ENCODE results near the gene CENPH.
A peak's percentile ranks its signal among the peaks of the same experiment; 100 is the strongest.
"Not testable (repeated sequence)": the region's sequence is repeated elsewhere in the genome, so short reads cannot be mapped to it uniquely, and the experiment has no call there.

The CENPH gene

DNA sequence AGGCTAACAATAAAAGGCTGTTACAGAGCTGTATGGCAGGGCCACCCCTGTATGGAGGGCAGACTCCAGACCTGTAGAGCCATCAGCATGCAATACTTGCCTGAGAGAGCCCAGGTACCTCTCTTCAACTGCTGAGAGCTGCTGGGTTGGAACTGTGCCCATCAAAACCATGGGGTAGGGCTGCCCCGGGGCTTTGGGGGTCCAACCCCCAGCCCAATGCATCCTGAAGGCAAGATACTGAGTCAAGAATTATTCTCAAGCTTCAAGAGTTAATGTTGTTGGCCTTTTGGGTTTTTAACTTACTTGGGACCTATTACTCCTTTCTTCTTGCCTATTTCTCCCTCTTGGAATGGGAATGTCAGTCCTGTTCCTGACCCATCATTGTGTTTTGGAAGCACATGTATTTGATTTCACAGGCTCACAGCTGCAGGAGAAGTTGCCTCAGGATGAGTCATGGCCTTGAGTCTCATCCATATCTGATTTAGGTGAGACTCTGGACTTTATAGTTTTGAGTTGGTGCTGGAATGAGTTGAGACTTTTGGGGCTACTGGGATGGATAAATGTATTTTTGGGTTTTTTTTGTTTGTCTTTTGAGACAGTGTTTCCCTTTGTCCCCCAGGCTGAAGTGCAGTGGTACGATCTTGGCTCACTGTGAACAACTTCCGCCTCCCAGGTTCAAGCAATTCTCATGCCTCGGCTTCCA, 24.3 kb downstream of the CENPH start:
- H3K27ac ChIP-seq (replicated peaks) = no peak overlapping the region
- no peak overlapping the region for H3K4me3 ChIP-seq (replicated peaks; ENCODE audit: insufficient read depth, low read length)
- TF ChIP-seq GABPA (IDR thresholded peaks at IDR 0.05; ENCODE audit: low read depth) = no peak
- TF ChIP-seq, protein P1, sequence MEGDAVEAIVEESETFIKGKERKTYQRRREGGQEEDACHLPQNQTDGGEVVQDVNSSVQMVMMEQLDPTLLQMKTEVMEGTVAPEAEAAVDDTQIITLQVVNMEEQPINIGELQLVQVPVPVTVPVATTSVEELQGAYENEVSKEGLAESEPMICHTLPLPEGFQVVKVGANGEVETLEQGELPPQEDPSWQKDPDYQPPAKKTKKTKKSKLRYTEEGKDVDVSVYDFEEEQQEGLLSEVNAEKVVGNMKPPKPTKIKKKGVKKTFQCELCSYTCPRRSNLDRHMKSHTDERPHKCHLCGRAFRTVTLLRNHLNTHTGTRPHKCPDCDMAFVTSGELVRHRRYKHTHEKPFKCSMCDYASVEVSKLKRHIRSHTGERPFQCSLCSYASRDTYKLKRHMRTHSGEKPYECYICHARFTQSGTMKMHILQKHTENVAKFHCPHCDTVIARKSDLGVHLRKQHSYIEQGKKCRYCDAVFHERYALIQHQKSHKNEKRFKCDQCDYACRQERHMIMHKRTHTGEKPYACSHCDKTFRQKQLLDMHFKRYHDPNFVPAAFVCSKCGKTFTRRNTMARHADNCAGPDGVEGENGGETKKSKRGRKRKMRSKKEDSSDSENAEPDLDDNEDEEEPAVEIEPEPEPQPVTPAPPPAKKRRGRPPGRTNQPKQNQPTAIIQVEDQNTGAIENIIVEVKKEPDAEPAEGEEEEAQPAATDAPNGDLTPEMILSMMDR (IDR thresholded peaks at IDR 0.05; ENCODE audit: insufficient read depth, low read length) = no peak
- TF ChIP-seq SPI1 (IDR thresholded peaks at IDR 0.05; ENCODE audit: borderline replicate concordance, low read depth) = no peak
- no peak for TF ChIP-seq POLR2AphosphoS5 (IDR thresholded peaks at IDR 0.05; ENCODE audit: low read depth)
- TF ChIP-seq, protein P2, sequence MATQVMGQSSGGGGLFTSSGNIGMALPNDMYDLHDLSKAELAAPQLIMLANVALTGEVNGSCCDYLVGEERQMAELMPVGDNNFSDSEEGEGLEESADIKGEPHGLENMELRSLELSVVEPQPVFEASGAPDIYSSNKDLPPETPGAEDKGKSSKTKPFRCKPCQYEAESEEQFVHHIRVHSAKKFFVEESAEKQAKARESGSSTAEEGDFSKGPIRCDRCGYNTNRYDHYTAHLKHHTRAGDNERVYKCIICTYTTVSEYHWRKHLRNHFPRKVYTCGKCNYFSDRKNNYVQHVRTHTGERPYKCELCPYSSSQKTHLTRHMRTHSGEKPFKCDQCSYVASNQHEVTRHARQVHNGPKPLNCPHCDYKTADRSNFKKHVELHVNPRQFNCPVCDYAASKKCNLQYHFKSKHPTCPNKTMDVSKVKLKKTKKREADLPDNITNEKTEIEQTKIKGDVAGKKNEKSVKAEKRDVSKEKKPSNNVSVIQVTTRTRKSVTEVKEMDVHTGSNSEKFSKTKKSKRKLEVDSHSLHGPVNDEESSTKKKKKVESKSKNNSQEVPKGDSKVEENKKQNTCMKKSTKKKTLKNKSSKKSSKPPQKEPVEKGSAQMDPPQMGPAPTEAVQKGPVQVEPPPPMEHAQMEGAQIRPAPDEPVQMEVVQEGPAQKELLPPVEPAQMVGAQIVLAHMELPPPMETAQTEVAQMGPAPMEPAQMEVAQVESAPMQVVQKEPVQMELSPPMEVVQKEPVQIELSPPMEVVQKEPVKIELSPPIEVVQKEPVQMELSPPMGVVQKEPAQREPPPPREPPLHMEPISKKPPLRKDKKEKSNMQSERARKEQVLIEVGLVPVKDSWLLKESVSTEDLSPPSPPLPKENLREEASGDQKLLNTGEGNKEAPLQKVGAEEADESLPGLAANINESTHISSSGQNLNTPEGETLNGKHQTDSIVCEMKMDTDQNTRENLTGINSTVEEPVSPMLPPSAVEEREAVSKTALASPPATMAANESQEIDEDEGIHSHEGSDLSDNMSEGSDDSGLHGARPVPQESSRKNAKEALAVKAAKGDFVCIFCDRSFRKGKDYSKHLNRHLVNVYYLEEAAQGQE (IDR thresholded peaks at IDR 0.05; ENCODE audit: insufficient replicate concordance, low read depth) = no peak
- no peak for DNase-seq (ENCODE audit: low read depth in 1 of 2, low spot score in 1 of 2)
- no peaks in the 10 kb centered on the region for H3K27me3 ChIP-seq (ENCODE audit: insufficient read depth, poor library complexity, severe bottlenecking)

DNA sequence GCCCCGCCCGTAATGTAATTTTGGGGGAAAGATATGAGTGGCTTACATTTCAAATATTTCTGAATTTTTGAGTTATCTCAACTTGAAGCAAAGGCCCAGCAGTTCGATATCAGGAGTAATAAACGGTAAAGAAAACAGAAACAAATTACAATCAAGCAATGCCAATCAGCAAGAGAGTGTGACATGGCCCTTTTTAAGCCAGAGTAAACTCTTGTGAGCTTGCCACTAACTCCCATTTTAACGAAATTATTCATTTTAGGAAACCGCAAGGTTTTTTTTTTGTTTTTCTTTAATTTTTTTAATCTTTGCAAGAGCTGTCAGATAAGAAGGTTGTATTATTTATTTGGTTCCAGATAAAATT, 27.7 kb downstream of the CENPH start:
- TF ChIP-seq POLR2AphosphoS5 (IDR thresholded peaks at IDR 0.05; ENCODE audit: low read depth) = no peak
- TF ChIP-seq SPI1 (IDR thresholded peaks at IDR 0.05; ENCODE audit: borderline replicate concordance, low read depth) = no peak
- no peak for DNase-seq (ENCODE audit: low read depth in 1 of 2, low spot score in 1 of 2)
- peak overlapping the region; percentile 35; the same call in 1 of the 2 replicates for H3K27ac ChIP-seq (replicated peaks)
- H3K27me3 ChIP-seq (ENCODE audit: insufficient read depth, poor library complexity, severe bottlenecking) = no peaks in the 10 kb centered on the region
- peak overlapping the region; percentile 80 for H3K4me3 ChIP-seq (replicated peaks; ENCODE audit: insufficient read depth, low read length)

DNA sequence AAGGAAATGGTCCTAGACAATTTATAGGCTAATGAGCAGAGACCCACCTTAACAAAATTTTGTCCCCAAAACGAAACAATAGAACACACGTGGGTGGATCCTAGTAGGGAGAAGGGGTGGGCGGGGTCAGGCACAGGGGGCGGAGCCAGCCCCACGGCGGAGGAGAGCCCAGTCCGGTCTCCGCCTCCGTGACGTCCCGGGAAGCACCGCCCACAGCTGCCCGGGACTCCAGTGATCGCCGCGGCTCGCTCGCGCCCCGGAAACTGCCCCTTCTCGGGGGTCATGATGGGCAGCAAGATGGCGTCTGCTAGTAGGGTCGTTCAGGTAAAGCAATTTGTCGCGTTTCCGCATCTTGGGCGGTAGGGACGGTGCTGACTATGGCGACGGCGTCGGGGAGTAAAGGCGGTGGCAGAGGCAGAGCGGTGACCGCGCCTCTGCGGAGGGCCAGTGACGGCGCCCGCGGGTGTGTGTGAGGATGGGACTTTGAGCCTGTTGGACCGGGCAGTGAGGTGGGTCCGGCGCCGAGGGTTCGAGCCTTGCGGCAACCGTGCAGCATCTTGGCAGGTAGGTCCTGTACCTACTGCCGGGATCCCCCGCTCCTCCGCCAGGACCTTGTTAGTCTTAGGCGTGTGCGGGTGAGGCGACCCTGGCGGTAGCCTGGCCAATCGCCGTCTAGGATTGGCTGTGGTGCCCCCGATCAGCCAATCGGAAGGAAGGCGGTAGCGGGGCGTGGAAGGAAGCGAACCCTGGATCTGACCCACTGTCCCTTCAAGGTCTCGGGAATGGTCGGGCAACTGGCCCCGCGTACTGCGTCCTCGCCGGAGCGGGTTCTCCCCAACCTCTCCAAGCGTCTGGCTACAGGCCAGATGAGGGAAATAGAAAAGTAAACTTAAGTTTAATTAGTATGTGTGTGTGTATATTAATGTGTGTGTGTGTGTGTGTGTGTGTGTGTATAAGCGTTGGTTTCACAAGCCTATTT, 28.5 kb downstream of the CENPH start:
- DNase-seq (ENCODE audit: low read depth in 1 of 2, low spot score in 1 of 2) = peak; percentile 56 to 86
- no peaks in the 10 kb centered on the region for H3K27me3 ChIP-seq (ENCODE audit: insufficient read depth, poor library complexity, severe bottlenecking)
- H3K4me3 ChIP-seq (replicated peaks; ENCODE audit: insufficient read depth, low read length) = peak overlapping the region; percentile 80
- H3K27ac ChIP-seq (replicated peaks) = peak overlapping the region; percentile 85
- TF ChIP-seq SPI1 (IDR thresholded peaks at IDR 0.05; ENCODE audit: borderline replicate concordance, low read depth) (no peak), GABPA (IDR thresholded peaks at IDR 0.05; ENCODE audit: low read depth) (no peak), POLR2AphosphoS5 (IDR thresholded peaks at IDR 0.05; ENCODE audit: low read depth) (no peak)
- TF ChIP-seq, protein P1 (IDR thresholded peaks at IDR 0.05; ENCODE audit: insufficient read depth, low read length) = no peak
- TF ChIP-seq, protein P2 (IDR thresholded peaks at IDR 0.05; ENCODE audit: insufficient replicate concordance, low read depth) = no peak

DNA sequence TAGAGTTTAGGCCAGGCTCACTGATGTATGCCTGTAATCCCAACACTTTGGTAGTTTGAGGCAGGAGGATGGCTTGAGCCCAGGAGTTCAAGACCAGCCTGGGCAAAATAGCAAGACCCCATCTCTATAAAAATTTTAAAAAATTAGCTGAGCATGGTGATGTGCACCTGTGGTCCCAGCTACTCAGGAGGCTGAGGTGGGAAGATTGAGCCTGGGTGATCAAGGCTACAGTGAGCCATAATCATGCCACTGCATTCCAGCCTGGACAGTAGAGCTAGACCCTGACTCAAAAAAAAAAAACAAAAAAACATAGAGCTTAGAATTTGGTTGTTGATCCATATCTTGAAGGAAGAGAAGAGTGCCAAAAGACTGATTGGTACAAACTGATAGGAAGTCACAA, 30.6 kb downstream of the CENPH start:
- Histone ChIP-seq H3K27ac (replicated peaks) (no peak overlapping the region), H3K27me3 (ENCODE audit: insufficient read depth, poor library complexity, severe bottlenecking) (no peaks in the 10 kb centered on the region), H3K4me3 (replicated peaks; ENCODE audit: insufficient read depth, low read length) (no peak overlapping the region)
- no peak for DNase-seq (ENCODE audit: low read depth in 1 of 2, low spot score in 1 of 2)
- TF ChIP-seq SPI1 (IDR thresholded peaks at IDR 0.05; ENCODE audit: borderline replicate concordance, low read depth) = no peak
- no peak for TF ChIP-seq GABPA (IDR thresholded peaks at IDR 0.05; ENCODE audit: low read depth)
- no peak for TF ChIP-seq POLR2AphosphoS5 (IDR thresholded peaks at IDR 0.05; ENCODE audit: low read depth)
- TF ChIP-seq, protein P1 (IDR thresholded peaks at IDR 0.05; ENCODE audit: insufficient read depth, low read length) = no peak
- TF ChIP-seq, protein P2 (IDR thresholded peaks at IDR 0.05; ENCODE audit: insufficient replicate concordance, low read depth) = no peak

DNA sequence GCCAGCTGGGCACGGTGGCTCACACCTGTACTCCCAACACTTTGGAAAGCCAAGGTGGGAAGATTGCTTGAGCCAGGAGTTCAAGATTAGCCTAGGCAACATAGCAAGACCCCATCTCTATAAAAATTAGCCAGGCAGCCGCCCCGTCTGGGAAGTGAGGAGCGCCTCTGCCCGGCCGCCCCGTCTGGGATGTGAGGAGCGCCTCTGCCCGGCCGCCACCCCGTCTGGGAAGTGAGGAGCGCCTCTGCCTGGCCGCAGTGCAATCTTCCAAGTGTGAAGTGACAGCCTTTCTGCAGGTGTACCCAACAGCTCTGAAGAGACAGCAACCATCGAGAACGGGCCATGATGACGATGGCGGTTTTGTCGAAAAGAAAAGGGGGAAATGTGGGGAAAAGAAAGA, 31.0 kb downstream of the CENPH start:
- not testable (repeated sequence) for DNase-seq (ENCODE audit: low read depth in 1 of 2, low spot score in 1 of 2); H3K4me3 ChIP-seq (replicated peaks; ENCODE audit: insufficient read depth, low read length); H3K27ac ChIP-seq (replicated peaks); H3K27me3 ChIP-seq (ENCODE audit: insufficient read depth, poor library complexity, severe bottlenecking)
